ENCODE data around the gene IL17D. TPM values are rescaled to one million over a fixed set of nuclear protein-coding genes. Genes with fewer than 3 reads are reported as not detected.
"Not testable (repeated sequence)": the region's sequence is repeated elsewhere in the genome, so short reads cannot be mapped to it uniquely, and the experiment has no call there.

The IL17D gene
- total and polyA plus RNA-seq, 2 experiments from 2014 or later = 1.6 to 2.3 TPM

DNA sequence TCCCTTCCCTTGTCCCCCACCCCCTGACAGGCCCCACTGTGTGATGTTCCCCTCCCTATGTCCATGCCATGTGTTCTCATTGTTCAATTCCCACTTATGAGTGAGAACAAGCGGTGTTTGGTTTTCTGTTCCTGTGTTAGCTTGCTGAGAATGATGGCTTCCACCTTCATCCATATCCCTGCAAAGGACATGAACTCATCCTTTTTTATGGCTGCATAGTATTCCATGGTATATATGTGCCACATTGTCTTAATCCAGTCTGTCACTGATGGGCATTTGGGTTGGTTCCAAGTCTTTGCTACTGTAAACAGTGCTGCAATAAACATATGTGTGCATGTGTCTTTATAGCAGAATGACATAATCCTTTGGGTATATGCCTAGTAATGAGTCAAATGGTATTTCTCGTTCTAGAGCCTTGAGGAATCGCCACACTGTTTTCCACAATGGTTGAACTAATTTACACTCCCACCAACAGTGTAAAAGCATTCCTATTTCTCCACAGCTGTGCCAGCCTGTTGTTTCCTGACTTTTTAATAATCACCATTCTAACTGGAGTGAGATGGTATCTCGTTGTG is 40.4 kb downstream of the IL17D start:
- not testable (repeated sequence) for H3K4me3 Mint-ChIP-seq; H4K20me1 ChIP-seq (replicated peaks; ENCODE audit: insufficient read depth); H3K4me3 ChIP-seq; H2AFZ ChIP-seq; H3K4me1 ChIP-seq (ENCODE audit: insufficient read depth); H3K36me3 ChIP-seq (ENCODE audit: insufficient read depth); H3K79me2 ChIP-seq (replicated peaks; ENCODE audit: insufficient read depth); H3K9me2 ChIP-seq (ENCODE audit: insufficient read depth); H3K27ac Mint-ChIP-seq; H3K27me3 Mint-ChIP-seq (ENCODE audit: insufficient read depth, low read depth, poor library complexity); DNase-seq (ENCODE audit: low spot score); ATAC-seq; H3K27ac ChIP-seq (ENCODE audit: low read depth); H3K36me3 Mint-ChIP-seq (ENCODE audit: low read depth); H3K4me2 ChIP-seq; H3K4me1 Mint-ChIP-seq; H3K27me3 ChIP-seq (ENCODE audit: insufficient read depth); H3F3A ChIP-seq (replicated peaks; ENCODE audit: low read depth)
- H3K9me3 Mint-ChIP-seq = peaks cover 23% of the 10 kb centered on the region

DNA sequence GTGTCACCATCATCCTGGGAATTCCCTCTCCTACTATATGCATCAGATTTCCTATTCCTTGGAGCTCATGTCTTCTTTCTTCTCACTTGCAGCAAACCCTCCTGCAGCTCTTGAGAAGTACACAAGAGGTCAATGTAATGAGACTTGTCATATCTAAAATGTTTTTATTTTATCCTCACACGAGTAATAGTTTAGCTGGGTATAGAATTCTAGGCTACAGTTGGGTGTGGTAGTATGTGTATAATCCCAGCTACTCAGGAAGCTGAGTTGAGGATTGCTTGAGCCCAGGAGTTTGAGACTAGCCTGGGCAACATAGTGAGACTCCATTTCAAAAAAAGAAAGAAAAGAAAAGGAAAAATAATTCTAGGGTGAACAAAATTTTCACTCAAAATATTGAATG is 45.9 kb downstream of the IL17D start:
- Histone ChIP-seq H2AFZ (no peak overlapping the region), H3K4me2 (no peak overlapping the region), H3K79me2 (replicated peaks; ENCODE audit: insufficient read depth) (no peaks in the 10 kb centered on the region), H3K27ac (ENCODE audit: low read depth) (no peak overlapping the region), H3F3A (replicated peaks; ENCODE audit: low read depth) (no peaks in the 10 kb centered on the region), H3K4me1 (ENCODE audit: insufficient read depth) (no peaks in the 10 kb centered on the region), H3K36me3 (ENCODE audit: insufficient read depth) (no peaks in the 10 kb centered on the region; the same call in 1 of the 2 replicates), H3K27me3 (ENCODE audit: insufficient read depth) (no peaks in the 10 kb centered on the region), H3K9me2 (ENCODE audit: insufficient read depth) (no peaks in the 10 kb centered on the region), H4K20me1 (replicated peaks; ENCODE audit: insufficient read depth) (no peaks in the 10 kb centered on the region), H3K4me3 (no peak overlapping the region)
- DNase-seq (ENCODE audit: low spot score) = no peak
- no peak for ATAC-seq
- no peaks in the 10 kb centered on the region for H3K4me1 Mint-ChIP-seq
- H3K4me3 Mint-ChIP-seq = no peak overlapping the region
- peaks cover 24% of the 10 kb centered on the region; the same call in 2 of the 3 replicates for H3K36me3 Mint-ChIP-seq (ENCODE audit: low read depth)
- H3K27ac Mint-ChIP-seq = no peak overlapping the region
- no peaks in the 10 kb centered on the region for H3K27me3 Mint-ChIP-seq (ENCODE audit: insufficient read depth, low read depth, poor library complexity)
- H3K9me3 Mint-ChIP-seq = peaks cover 37% of the 10 kb centered on the region
- TF ChIP-seq ZNF462 (CRISPR knock-in tag; IDR thresholded peaks at IDR 0.05) = no peak
- TF ChIP-seq ZNF114 (CRISPR knock-in tag; IDR thresholded peaks at IDR 0.05) = no peak
- TF ChIP-seq POLR2AphosphoS5 (IDR thresholded peaks at IDR 0.05; ENCODE audit: low read depth) = no peak
- no peak for TF ChIP-seq NANOG (IDR thresholded peaks at IDR 0.05; ENCODE audit: borderline replicate concordance)
- TF ChIP-seq EZH2phosphoT487 (IDR thresholded peaks at IDR 0.05; ENCODE audit: unreplicated experiment) = no peak
- TF ChIP-seq, protein P1, sequence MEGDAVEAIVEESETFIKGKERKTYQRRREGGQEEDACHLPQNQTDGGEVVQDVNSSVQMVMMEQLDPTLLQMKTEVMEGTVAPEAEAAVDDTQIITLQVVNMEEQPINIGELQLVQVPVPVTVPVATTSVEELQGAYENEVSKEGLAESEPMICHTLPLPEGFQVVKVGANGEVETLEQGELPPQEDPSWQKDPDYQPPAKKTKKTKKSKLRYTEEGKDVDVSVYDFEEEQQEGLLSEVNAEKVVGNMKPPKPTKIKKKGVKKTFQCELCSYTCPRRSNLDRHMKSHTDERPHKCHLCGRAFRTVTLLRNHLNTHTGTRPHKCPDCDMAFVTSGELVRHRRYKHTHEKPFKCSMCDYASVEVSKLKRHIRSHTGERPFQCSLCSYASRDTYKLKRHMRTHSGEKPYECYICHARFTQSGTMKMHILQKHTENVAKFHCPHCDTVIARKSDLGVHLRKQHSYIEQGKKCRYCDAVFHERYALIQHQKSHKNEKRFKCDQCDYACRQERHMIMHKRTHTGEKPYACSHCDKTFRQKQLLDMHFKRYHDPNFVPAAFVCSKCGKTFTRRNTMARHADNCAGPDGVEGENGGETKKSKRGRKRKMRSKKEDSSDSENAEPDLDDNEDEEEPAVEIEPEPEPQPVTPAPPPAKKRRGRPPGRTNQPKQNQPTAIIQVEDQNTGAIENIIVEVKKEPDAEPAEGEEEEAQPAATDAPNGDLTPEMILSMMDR (conservative IDR thresholded peaks at IDR 0.05; ENCODE audit: low read depth in 2 of 2) = no peak
- TF ChIP-seq CREB1 (CRISPR knock-in tag; IDR thresholded peaks at IDR 0.05; ENCODE audit: low read depth) = no peak
- TF ChIP-seq JUNB (IDR thresholded peaks at IDR 0.05; ENCODE audit: unreplicated experiment) = no peak
- TF ChIP-seq STAT1 (IDR thresholded peaks at IDR 0.05; ENCODE audit: unreplicated experiment) = no peak
- no peak for TF ChIP-seq EZH2 (IDR thresholded peaks at IDR 0.05; ENCODE audit: low read depth, unreplicated experiment)
- no peak for TF ChIP-seq ZNF331 (CRISPR knock-in tag; IDR thresholded peaks at IDR 0.05; ENCODE audit: low read depth)

Measured in GM23338 (cell line).